ENCODE data around the gene SORCS2. TPM values are rescaled to one million over a fixed set of nuclear protein-coding genes. Genes with fewer than 3 reads are reported as not detected.

SORCS2 gene
- total RNA-seq, 1 donor from 2014 or later, result 13.4 TPM

GRCh38 chr4:7499661-7500060 is 307.3 kb downstream of the SORCS2 start:
- DNase-seq (ENCODE audit: extremely low spot score, unreplicated experiment), result no peak
- Mint-ChIP-seq H3K9me3 (no peaks in the 10 kb centered on the region), H3K4me1 (ENCODE audit: unreplicated experiment) (peaks cover 4% of the 10 kb centered on the region), H3K36me3 (no peaks in the 10 kb centered on the region), H3K27me3 (peaks cover 3% of the 10 kb centered on the region), H3K4me3 (no peak overlapping the region), H3K27ac (no peak overlapping the region)
- TF ChIP-seq, protein P1, sequence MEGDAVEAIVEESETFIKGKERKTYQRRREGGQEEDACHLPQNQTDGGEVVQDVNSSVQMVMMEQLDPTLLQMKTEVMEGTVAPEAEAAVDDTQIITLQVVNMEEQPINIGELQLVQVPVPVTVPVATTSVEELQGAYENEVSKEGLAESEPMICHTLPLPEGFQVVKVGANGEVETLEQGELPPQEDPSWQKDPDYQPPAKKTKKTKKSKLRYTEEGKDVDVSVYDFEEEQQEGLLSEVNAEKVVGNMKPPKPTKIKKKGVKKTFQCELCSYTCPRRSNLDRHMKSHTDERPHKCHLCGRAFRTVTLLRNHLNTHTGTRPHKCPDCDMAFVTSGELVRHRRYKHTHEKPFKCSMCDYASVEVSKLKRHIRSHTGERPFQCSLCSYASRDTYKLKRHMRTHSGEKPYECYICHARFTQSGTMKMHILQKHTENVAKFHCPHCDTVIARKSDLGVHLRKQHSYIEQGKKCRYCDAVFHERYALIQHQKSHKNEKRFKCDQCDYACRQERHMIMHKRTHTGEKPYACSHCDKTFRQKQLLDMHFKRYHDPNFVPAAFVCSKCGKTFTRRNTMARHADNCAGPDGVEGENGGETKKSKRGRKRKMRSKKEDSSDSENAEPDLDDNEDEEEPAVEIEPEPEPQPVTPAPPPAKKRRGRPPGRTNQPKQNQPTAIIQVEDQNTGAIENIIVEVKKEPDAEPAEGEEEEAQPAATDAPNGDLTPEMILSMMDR (conservative IDR thresholded peaks at IDR 0.05), result no peak

GRCh38 chr4:7500404-7500803 is 308.1 kb downstream of the SORCS2 start:
- H3K4me1 Mint-ChIP-seq (ENCODE audit: unreplicated experiment), result peaks cover 4% of the 10 kb centered on the region
- no peaks in the 10 kb centered on the region for H3K36me3 Mint-ChIP-seq
- no peak for DNase-seq (ENCODE audit: extremely low spot score, unreplicated experiment)
- H3K9me3 Mint-ChIP-seq, result no peaks in the 10 kb centered on the region
- no peak overlapping the region for H3K4me3 Mint-ChIP-seq
- no peak overlapping the region for H3K27ac Mint-ChIP-seq
- H3K27me3 Mint-ChIP-seq, result peaks cover 3% of the 10 kb centered on the region
- TF ChIP-seq, protein P1 (conservative IDR thresholded peaks at IDR 0.05), result no peak

GRCh38 chr4:7501314-7501713 is 309.0 kb downstream of the SORCS2 start:
- Mint-ChIP-seq H3K36me3 (no peaks in the 10 kb centered on the region), H3K9me3 (no peaks in the 10 kb centered on the region), H3K27ac (no peak overlapping the region), H3K4me1 (ENCODE audit: unreplicated experiment) (peaks cover 4% of the 10 kb centered on the region), H3K4me3 (no peak overlapping the region), H3K27me3 (peaks cover 3% of the 10 kb centered on the region)
- TF ChIP-seq, protein P1 (conservative IDR thresholded peaks at IDR 0.05), result no peak
- no peak for DNase-seq (ENCODE audit: extremely low spot score, unreplicated experiment)

- no peak for DNase-seq (ENCODE audit: extremely low spot score, unreplicated experiment)
- no peak overlapping the region for H3K4me3 Mint-ChIP-seq
- H3K27me3 Mint-ChIP-seq, result peaks cover 3% of the 10 kb centered on the region
- no peaks in the 10 kb centered on the region for H3K9me3 Mint-ChIP-seq
- peaks cover 4% of the 10 kb centered on the region for H3K4me1 Mint-ChIP-seq (ENCODE audit: unreplicated experiment)
- H3K36me3 Mint-ChIP-seq, result no peaks in the 10 kb centered on the region
- TF ChIP-seq, protein P1 (conservative IDR thresholded peaks at IDR 0.05), result no peak
- H3K27ac Mint-ChIP-seq, result no peak overlapping the region
These were observed 309.5 kb downstream of the SORCS2 start for GRCh38 chr4:7501873-7502272.

DNA sequence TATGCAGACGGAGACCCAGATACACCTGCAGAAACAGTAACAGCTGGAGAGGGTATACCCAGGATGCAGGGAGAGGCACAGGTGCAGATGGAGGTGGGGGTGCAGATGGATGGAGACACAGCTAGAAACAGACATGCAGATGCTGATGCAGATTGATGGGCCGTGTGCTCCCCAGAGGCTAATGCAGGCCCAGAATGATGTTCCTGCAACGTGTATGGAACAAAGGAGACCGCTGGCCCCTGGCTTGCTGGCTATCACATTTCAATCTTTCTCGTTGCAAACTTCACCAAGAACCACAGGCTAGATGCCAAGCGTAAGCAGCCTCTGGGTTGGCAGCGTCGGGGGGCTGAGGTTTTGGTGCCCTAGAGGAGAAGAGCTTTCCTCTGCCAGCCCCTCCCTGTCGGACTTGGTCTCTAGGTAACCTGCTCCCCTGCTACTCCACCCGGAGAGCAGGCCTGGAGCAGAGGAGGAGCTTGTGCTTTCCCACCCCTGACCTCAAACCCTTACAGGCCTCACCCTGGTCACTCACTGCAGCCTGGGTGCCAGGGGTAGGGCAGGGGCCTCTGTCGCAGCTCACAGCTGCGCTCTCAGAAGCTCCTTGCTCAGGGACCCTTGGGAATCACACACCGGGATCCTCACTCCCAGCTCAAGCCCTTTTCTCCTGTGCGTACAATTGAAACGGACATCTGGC is 311.4 kb downstream of the SORCS2 start:
- Mint-ChIP-seq H3K27me3 (peaks cover 3% of the 10 kb centered on the region), H3K36me3 (no peaks in the 10 kb centered on the region), H3K4me1 (ENCODE audit: unreplicated experiment) (peaks cover 7% of the 10 kb centered on the region), H3K4me3 (no peak overlapping the region), H3K27ac (no peak overlapping the region), H3K9me3 (no peaks in the 10 kb centered on the region)
- TF ChIP-seq, protein P1 (conservative IDR thresholded peaks at IDR 0.05), result no peak
- no peak for DNase-seq (ENCODE audit: extremely low spot score, unreplicated experiment)
